ENCODE measurements around the gene CCNF. TPM values are rescaled to one million over a fixed set of nuclear protein-coding genes. Genes with fewer than 3 reads are reported as not detected.

Gene CCNF
- total RNA-seq, 1 experiment from 2014 or later, result 54.5 TPM

DNA sequence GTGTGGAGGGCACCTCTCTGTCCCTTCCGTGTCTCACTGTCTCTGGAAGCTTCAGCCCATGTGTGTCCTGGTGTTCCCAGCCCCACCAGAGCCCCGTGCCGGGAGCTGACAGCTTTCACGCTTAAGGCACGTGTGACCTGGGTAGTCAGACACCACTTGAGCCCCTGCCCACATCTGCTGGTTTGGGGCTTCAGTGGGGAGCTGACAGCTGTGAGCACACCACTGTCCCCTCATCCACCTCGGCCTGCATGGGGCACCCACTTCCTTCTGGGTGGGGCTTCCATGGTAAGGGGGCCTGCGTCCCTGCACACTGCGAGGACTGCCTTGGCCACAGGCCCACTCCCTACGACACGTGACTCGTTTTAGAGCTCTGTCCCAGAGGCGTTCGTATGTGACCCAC, 28.0 kb downstream of the CCNF start:
- no peak for DNase-seq (ENCODE audit: low spot score)

DNA sequence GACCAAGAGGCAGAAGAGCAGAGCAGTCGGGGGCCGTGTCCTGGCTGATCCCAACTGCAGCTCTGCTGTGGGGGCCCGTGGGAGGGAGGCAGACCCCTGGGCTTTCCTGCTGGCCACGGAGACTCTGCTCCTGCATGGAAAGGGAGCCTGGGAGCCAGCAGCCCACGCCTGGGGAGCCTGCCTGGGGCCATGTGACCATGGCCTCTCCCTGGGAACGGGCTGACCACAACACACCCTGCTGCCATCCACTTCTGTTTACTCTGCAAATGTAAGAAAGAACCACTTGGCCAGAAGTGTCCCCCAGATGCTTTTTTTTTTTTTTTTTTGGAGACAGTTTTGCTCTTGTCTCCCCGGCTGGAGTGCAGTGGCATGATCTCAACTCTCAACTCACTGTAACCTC, 28.7 kb downstream of the CCNF start:
- no peak for DNase-seq (ENCODE audit: low spot score)

DNA sequence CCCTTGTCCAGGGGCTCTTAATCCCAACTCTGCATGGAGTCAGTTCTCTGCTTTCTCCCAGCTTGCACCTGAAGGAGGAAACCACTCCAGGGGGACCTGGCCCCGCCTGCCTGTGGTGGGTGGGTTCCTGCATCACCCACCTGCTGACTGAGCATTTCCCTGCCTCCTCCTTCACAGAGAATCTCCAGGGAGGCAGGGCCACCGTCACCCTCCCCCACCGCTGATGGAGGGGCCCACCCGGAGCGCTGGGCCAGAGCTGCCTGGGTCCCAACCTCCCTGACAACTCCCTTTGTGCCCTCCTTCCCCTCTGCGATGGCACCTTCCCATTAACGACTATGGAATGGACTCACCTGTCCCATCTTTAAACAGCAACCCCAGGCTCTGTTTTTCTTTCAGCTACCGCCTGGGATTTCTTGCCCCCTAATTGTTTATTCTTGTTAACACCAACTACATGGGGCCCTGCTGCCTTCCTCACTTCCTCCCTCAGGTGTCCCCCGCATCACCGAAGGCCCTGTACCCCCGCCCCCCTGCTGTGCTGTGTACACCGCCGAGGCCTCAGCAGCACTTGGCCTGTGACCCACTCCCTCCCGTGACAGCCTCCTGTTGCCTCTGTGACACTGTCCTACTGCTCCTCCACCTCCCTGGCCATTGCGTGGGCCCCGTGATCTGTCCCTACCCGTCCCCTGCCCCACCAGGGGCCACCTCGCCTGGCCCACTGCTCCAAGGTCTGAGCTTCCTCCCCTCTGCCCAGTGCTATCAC, 29.8 kb downstream of the CCNF start:
- DNase-seq (ENCODE audit: low spot score), result no peak

DNA sequence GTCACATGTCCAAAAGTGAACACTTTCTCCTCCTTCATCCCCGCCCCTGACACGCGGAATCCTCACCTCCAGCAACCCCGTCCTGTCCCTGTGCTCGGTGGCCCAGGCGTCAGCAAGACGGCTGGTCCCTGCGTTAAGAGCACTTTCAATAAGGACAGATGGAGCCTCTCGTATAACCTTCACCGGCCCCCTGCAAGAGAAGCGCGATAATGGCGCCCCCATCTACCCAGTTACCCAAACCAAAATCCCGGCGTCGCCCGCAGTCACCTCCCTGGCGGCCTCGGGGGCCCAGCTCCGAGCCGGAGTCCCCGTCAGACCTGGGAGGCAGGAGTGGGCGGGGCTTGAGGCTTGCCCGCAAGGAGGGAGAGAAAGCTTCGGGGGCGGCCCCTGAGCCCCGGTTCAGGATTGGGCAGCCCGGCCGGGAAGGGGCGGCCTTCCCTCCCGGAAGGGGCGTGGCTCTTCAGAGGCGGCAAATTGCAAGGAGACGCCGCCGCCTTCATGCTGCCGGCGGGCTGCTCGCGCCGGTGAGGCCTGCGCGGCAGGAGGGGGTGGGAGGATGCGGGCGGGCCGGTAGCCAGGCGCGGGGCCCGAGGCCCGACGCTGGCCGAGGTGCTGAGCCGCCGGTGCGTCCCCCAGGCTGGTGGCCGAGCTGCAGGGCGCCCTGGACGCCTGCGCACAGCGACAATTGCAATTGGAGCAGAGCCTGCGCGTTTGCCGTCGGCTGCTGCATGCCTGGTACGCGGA, 30.6 kb downstream of the CCNF start, which contains the start of gene TEDC2:
Gene TEDC2 (plus strand): TSS at position 463 of the 744 bp plus-strand sequence. CDS start 36 bp downstream, at position 499.
- peak; percentile 95 for DNase-seq (ENCODE audit: low spot score)

DNA sequence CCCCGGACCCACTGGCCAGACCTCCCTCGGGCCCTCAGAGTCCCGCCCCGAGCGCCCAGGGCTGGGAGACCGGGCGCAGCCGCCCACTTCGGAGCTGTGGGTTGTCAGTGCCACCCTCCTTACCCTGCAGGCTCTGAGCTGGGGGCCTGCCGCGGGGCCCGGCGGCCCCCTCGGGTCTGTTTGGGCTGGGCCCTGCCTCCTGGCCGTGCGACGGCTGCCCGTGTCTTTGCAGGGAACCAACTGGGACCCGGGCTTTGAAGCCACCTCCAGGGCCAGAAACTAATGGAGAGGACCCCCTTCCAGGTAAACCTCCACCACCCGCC, 31.1 kb downstream of the CCNF start:
- DNase-seq (ENCODE audit: low spot score), result no peak

DNA sequence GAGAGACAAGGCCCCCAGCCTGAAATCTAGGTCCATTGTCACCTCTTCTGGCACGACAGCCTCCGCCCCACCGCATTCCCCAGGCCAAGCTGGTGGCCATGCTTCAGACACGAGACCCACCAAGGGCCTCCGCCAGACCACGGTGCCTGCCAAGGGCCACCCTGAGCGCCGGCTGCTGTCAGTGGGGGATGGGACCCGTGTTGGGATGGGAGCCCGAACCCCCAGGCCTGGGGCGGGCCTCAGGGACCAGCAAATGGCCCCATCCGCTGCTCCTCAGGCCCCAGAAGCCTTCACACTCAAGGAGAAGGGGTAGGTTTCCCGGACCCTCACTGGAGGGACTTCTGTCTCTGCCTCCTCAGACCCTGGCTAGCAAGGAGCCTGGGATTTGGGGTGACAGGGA, 31.7 kb downstream of the CCNF start:
- DNase-seq (ENCODE audit: low spot score), result no peak

DNA sequence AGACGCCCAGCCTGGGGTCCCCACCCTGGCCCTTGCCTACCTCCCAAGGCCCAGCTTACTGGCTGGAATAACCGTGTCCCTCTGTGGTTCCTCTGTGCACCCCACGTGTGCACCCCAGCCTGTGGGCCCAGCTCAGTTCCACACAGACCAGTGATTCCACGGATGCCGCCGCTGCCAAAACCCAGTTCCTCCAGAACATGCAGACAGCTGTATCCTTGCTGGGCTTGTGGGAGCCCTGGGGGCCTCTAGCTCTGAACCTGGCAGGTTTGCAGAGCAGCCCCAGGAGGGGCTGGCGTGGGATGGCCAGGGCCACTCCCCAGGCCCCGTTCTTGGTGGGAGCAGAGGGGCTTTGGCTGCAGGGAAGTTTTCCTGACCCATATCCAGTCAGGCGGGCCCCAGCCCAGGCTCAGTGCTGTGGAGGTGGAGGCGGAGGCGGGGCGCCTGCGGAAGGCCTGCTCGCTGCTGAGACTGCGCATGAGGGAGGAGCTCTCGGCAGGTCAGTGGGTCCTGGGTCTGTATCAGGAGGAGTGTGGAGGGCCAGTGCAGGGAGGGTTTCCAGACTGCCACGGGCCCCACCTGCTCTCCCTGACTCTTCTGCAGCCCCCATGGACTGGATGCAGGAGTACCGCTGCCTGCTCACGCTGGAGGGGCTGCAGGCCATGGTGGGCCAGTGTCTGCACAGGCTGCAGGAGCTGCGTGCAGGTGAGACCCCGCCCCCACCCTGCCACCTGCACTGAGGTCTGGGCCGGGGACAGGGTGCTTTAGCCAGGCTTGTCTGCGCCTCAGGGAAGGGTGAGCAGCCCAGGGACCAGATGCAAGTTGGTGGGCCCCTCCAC, 33.0 kb downstream of the CCNF start:
- DNase-seq (ENCODE audit: low spot score), result no peak

DNA sequence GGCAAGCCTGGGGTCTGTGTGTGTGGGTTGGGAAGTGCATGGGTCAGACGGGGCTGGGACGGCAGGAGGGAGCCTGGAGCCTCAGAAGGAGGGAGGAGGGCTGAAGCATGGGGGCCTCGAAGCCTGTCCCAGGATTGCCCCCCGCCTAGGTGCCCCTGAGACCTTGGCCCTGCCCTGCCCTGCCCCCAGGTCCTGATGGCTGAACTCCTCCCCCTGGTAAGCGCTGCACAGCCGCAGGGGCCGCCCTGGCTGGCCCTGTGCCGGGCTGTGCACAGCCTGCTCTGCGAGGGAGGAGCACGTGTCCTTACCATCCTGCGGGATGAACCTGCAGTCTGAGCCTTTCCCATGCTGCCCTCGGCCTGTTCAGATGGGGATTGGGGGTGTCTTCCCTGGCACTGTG, 35.1 kb downstream of the CCNF start:
- DNase-seq (ENCODE audit: low spot score), result no peak

DNA sequence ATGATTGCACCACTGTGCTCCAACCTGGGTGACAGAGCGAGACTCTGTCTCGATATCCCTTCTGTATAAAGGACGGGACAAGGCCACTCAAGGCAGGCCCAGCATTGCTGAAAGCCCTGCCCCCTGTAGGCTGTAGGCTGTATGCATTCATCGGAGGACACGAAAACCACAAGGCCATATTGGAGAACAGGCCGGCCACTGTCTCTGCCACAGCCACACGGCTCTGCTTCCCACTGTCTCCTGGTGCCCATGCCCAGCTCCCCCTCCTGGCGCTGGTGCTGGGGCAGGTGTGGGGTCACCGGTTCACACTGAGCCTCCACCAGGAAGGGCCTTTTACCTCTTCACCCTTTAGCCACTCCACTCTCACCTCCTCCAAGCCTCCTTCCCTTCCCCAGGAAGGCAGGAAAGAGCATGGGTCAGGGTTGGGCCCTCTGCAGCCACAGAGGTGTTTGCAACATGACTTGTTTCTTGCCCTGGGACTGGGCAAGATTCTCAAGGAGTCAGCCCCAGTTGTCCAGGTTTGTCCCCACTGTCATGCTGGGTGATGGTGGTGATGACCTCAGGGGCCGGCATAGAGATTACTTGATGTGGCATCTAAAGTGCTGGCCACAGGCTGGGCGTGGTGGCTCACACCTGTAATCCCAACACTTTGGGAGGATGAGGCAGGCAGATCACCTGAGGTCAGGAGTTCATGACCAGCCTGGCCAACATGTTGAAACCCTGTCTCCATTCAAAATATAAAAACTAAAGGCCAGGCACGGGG, 36.6 kb downstream of the CCNF start:
- DNase-seq (ENCODE audit: low spot score), result no peak

DNA sequence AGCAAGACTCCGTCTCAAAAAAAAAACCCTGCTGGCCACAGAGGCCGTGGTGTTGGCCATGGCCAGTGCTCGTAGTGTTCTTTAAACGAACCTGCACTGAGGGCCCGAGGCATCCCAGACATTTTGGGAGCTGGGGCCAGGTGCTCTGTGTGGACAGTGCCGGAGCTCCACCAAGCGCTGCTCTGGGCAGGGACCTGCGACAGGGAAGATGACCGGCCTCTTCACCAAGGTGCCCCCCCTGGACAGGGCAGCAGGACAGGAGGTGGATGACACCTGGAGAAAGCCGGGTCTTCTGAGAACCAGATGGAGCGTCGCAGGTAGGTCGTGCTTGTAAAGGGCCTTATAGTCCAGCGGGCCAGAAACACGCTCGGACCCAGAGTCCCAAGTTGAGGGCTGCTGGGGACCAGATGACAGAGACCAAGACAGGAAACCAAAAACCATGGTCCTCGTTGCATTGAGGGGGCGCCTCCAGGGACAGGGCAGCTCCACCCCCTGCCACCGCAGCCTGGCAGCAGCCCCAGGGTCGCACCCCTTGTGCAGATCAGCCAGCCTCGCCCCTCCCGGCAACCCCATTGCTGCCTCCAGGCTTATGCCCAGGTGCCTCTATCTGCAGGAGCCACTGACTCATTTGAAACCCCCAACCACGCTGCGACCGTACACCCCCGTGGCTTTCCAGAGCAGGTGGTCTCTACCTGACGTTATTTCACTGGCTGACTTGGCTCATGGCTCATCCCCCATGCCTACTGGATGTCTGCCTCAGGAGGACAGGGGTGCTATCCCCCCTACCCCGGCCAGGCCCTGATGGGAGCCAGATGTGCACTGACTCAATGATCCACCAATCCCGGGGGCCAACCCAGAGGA, 37.6 kb downstream of the CCNF start:
- no peak for DNase-seq (ENCODE audit: low spot score)

DNA sequence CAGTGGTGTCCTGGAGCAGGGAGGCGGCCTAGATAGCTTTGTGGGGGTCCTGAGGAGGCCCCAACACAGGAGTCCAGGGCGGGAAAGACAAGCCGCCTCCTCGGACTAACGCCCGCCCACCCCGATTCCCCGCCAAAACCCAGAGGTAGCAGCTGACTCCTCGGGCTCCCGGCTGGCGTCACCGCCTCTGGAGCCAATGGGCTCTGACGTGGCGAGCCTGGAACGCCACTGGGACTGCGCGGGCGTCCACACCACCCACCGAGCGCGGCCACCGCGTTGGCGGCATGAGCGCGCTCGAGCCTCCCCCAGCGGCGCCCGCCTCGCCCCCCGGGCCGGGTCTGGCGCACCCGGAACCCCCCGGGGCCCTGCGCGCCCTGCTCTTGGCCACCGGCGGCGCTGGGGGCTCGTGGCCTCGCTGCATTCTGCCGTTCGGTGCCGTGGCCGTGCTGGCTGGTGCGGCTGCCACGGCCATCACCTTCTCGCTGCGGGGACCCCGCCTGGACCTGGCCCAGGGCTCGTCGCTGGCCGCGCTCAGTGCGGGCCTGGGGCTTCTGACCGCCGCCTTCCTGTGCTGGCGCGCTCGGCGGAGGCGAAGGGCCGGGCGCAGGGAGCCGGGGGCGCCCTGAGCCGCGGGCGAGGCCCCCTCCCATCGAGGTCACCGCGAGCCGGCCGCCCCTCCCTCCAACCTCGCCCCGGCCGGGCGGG, 38.4 kb downstream of the CCNF start:
- peak; percentile 70 for DNase-seq (ENCODE audit: low spot score)

DNA sequence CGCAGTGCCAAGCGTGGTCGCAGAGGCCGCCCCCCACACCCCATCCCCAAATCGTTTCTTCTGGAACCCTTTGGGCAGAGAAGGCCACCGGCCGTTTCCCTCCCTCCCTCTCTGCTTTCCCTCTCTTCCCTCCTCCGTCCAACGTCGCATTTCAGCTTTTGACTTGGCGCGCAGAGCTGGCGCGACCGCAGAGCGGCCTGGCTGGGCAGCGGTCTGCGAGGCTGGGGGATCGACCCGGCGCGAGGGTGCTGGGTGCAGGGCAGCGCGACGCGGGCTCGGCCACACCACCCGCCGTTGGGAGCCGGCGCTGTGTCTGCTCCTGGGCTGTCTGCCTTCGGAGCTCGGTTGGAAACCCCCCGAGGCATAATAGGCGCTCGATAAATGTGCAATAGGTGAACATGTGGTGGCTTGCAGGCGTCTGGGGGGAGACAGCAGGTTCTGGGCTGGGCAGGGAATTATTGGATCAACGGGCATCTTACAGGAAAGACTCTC, 39.0 kb downstream of the CCNF start:
- no peak for DNase-seq (ENCODE audit: low spot score)

DNA sequence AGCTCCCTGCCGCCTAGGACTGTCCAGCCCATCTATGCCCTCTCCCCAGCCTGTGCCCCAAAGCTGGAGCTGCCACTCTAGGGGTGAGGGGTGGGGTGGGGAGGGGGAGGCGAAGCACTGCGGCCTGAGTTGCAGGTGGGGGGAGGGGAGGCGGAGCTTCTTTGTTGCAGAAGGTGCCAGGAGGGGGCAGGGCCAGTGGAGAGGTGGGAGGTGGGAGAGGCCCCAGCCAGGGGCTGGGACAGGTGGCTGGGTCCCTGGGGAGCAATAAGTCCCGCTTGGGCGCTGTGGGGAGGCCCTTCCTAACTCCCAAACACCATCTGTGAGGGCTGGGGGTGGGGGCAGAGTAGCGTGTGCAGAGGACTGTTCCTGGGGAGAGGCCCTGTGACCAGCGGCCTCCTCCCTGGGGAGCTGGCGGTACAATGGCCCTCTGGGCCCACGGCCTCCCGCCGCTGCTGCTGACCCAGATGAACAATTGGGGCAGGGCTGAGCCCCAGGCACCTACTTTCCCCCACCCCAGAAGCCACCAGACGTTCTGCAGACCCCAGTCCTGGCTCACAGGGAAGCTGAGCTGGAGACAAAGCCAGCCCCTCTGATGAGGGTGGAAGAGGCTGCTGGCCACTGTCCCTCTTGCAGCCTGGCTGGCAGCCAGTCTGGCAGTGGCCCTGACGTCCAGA, 39.6 kb downstream of the CCNF start:
- DNase-seq (ENCODE audit: low spot score), result peak; percentile 46

DNA sequence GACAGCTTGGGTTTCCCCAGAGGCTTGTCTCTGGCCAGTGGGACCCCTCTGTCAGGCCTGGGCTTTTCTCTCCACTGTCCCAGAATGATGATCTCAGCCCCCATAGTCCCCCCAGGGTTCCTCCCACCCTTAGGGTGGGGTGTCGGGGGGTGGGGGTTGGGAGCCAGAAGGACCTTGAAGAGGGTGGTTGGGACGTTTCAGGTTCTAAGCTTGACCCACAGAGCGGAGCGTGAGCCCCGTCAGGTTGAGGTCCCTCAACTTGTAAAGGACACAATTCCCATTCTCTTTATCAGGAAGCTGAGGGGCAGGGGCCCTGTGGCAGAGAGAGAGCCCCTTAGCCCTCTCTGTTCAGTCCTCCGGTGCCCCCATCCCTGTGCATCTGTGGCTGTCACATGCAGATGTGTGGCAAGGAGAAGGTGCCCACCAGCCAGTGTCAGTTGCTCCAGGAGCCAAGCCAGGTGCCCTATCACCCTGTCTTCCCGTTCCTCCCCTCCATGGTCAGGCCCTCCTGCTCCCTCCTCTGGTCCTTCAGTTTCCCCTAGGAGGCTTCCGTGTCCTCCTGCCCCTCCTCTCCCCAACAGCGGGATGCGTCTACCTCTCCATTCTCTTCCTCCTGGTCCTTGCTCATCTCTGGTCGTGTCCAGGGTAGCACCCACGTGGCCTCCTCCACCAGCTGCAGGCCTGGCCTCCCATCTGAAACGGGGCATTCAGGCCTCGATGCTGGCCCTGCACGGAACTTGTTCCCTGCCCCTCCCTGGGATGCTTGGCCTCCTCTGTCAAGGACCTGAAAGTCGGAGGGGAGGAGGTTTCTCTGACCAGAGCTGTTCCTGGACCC, 40.4 kb downstream of the CCNF start:
- no peak for DNase-seq (ENCODE audit: low spot score)

DNA sequence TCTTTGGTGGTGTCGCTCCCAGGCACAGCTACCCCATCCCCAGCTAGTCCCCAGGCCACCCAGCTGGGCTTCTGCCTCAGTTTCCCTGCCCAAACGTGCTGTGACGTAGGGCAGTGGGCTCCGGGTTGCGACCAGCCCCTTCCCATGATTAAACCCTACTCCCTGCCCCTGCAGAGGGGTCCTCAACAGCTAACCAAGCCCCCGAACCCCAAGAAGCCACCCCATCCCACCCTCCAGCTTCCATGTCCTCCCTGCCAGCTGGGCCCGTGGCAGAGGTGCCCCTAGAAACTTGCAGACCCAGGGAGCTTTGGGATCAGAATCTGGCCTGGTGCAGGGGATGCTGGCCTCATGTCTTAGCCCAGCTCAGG, 41.0 kb downstream of the CCNF start:
- no peak for DNase-seq (ENCODE audit: low spot score)

DNA sequence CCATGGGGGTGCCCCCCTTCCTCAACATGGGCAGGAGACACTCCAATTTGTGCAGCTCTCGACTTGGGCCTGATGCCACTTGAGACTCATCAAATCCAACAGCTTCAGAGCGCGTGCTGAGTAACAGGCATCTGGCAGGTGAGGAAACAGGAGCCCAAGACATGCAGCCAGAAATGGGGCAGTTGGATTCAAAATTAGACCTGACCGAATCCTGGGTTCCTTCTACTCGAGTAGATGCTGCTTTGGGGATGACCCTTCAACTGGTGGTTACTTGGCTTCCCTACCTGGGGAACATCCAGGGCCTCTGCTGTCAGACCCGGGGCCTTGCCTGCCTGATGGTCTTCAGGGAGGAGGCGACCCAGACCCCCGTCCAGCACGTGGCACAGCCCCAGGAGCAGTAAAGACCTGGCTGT, 41.4 kb downstream of the CCNF start:
- no peak for DNase-seq (ENCODE audit: low spot score)

DNA sequence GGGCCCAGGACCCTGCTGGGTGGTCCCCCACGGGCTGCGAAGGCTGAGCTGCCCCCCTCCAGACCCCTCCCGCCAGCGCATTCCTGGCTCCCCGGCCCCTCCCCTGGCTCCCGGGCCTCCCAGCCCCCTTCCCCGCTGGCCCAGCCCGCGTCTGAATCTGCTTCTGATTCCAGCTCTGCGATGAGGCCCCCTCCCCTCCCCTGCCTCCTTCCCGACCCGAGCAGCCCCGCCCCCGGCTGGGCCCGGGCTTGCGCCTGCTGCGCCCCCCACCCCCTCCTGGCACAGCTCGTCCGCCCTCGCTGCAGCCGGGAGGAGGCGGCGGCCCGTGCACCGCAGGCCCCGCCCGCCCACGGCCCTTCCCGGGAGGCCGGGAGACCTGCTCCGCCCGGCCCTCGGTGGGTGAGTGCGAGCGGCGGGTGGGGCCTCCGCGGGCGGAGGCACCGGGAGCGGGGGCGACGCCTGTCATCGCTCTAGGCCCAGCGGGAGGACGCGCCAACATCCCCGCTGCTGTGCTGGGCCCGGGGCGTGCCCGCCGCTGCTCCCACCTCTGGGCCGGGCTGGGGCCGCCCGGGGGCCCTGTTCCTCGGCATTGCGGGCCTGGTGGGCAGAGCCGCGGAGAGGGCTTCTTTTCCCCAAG, 41.9 kb downstream of the CCNF start, which contains the start of gene NTN3:
Gene NTN3 (plus strand): TSS at position 282 of the 637 bp plus-strand sequence. CDS start 405 bp downstream, outside the sequence.
- no peak for DNase-seq (ENCODE audit: low spot score)

All from A172 (cell line).